Panc1 (cell line): ENCODE measurements around the gene DCAF8. TPM values are rescaled to one million over a fixed set of nuclear protein-coding genes. Genes with fewer than 3 reads are reported as not detected.

Experiments
- ATAC-seq: fragments of 200-7000 bp; cut with Tn5 transposase; 2 replicates; pipeline ENCODE4 v1.9.1; 2020; ENCODE audit warnings: mild to moderate bottlenecking, moderate library complexity
- BruUV-seq: library from RNA; stranded (reverse); fragments of 400-500 nt; replicated peaks from 2 replicates; lab custom pipeline; 2021; lab: Mats Ljungman, UMichigan
- CTCF ChIA-PET: fragments of 300-600 bp; sonication (Branson Sonifier 250); formaldehyde crosslinking; loops from one replicate; lab custom pipeline; 2022; ENCODE audit warnings: antibody characterized with exemption; lab: Charles Lee
- POLR2A ChIA-PET: fragments of 300-600 bp; sonication (Branson Sonifier 250); formaldehyde crosslinking; loops from one replicate; lab custom pipeline; 2022; ENCODE audit warnings: antibody characterized with exemption; lab: Charles Lee
- DNase-seq: peaks from one replicate; pipeline ENCODE4 v3.0.0-alpha.2; 2010; ENCODE audit warnings: low read depth, low spot score
- H3K27ac ChIP-seq: 2 replicates; pipeline ENCODE4 v1.5.1; 2011; ENCODE audit warnings: mild to moderate bottlenecking, low read length, inconsistent platforms
- H3K27me3 ChIP-seq: fragments of 200-500 bp; sonication (Bioruptor generic); 2 replicates; pipeline ENCODE4 v1.6.0; 2014; ENCODE audit warnings: low read length, inconsistent platforms; ENCODE audit not compliant: control insufficient read depth, insufficient read depth
- H3K36me3 ChIP-seq: fragments of 200-500 bp; sonication (Bioruptor generic); 2 replicates; pipeline ENCODE4 v1.5.1; 2014; ENCODE audit warnings: inconsistent platforms, mild to moderate bottlenecking, low read length, moderate library complexity; ENCODE audit not compliant: control insufficient read depth, insufficient read depth
- H3K4me1 ChIP-seq: 2 replicates; pipeline ENCODE4 v1.5.1; 2011; ENCODE audit warnings: inconsistent platforms, mild to moderate bottlenecking, low read length, moderate library complexity; ENCODE audit not compliant: control insufficient read depth, insufficient read depth
- H3K4me3 ChIP-seq, 2 experiments: 2 replicates each; pipeline ENCODE4 v1.5.1; 2011 to 2012; ENCODE audit warnings: low read depth in 2 of 2, low read length in 2 of 2, mild to moderate bottlenecking in 2 of 2, inconsistent platforms in 1 of 2, moderate library complexity in 1 of 2
- H3K9me3 ChIP-seq: fragments of 200-500 bp; sonication (Bioruptor generic); 2 replicates; pipeline ENCODE4 v1.5.1; 2014; ENCODE audit warnings: low read depth, mild to moderate bottlenecking, inconsistent platforms, low read length, moderate library complexity; ENCODE audit not compliant: control insufficient read depth, insufficient read depth
- CTCF ChIP-seq: fragments of 450-650 bp; IDR thresholded peaks from 2 replicates; pipeline ENCODE4 v1.5.1; 2017; ENCODE audit warnings: mild to moderate bottlenecking
- POLR2AphosphoS5 ChIP-seq: IDR thresholded peaks from 2 replicates; pipeline ENCODE4 v1.6.1; 2012; ENCODE audit warnings: mild to moderate bottlenecking, low read depth, low read length, moderate library complexity
- REST ChIP-seq, 2 experiments: IDR thresholded peaks; 2 replicates each; pipeline ENCODE4 v1.6.1; 2011 to 2012; ENCODE audit warnings: low read depth in 2 of 2, control low read depth in 1 of 2, low read length in 1 of 2, mild to moderate bottlenecking in 1 of 2, moderate library complexity in 1 of 2; ENCODE audit not compliant: insufficient read depth in 1 of 2
- SIN3A ChIP-seq: IDR thresholded peaks from 2 replicates; pipeline ENCODE4 v1.6.1; 2012; ENCODE audit warnings: low read depth, mild to moderate bottlenecking, low read length, moderate library complexity, borderline replicate concordance; ENCODE audit not compliant: insufficient read depth
- TCF7L2 ChIP-seq: IDR thresholded peaks from 2 replicates; pipeline ENCODE4 v1.6.1; 2011; ENCODE audit warnings: mild to moderate bottlenecking, low read depth, low read length, inconsistent platforms
- in situ Hi-C: cut with HindIII; loops from 2 replicates; pipeline ENCODE4 v1.10.0; 2016; ENCODE audit warnings: low sequenced_read_pairs, low pct_unique_long_range_greater_than_20kb
- intact Hi-C: fragments of 100-400 bp; cut with micrococcal nuclease; formaldehyde crosslinking; loops from one replicate; pipeline ENCODE4 v1.10.0; 2022; ENCODE audit not compliant: unreplicated experiment
- total RNA-seq: library from RNA; stranded (reverse); gene quantifications from one replicate; pipeline ENCODE4 v1.2.1, GENCODE V29; 2021; ENCODE audit not compliant: unreplicated experiment

The DCAF8 gene
- total RNA-seq, 1 experiment from 2014 or later, result 127 TPM

DNA sequence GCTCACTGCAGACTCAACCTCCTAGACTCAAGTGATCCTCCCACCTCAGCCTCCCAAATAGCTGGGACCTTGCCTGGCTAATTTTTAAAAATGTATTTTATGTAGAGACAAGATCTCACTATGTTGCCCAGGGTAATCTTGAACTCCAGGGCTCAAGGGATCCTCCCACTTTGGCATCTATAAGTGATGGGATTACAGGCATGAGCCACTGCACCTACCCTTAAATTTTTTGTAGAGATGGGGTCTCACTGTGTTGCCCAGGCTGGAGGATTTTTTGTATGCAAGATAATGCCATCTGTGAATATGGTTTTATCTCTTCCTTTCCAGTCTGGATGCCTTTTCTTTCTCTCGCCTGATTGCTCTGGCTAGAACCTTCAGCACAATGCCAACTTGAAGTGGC is 8.7 kb upstream of the DCAF8 start:
- no peak for ATAC-seq
- no peak overlapping the region for H3K27ac ChIP-seq
- no peaks in the 10 kb centered on the region for H3K9me3 ChIP-seq
- no peak for DNase-seq
- H3K4me3 ChIP-seq, result no peak overlapping the region
- no peaks in the 10 kb centered on the region for H3K27me3 ChIP-seq
- in situ Hi-C loops, result no loop called here
- no peaks in the 10 kb centered on the region for H3K36me3 ChIP-seq
- no TSS peak for BruUV-seq
- POLR2A ChIA-PET, result no interaction called here
- no peaks in the 10 kb centered on the region for H3K4me1 ChIP-seq
- CTCF ChIA-PET, result no interaction called here
- intact Hi-C loops, result no loop called here
- TF ChIP-seq REST (IDR thresholded peaks at IDR 0.05; ENCODE audit: insufficient read depth in 1 of 2, low read depth in 2 of 2, low read length in 1 of 2) (no peak), POLR2AphosphoS5 (no peak), CTCF (no peak), SIN3A (no peak), TCF7L2 (no peak)

DNA sequence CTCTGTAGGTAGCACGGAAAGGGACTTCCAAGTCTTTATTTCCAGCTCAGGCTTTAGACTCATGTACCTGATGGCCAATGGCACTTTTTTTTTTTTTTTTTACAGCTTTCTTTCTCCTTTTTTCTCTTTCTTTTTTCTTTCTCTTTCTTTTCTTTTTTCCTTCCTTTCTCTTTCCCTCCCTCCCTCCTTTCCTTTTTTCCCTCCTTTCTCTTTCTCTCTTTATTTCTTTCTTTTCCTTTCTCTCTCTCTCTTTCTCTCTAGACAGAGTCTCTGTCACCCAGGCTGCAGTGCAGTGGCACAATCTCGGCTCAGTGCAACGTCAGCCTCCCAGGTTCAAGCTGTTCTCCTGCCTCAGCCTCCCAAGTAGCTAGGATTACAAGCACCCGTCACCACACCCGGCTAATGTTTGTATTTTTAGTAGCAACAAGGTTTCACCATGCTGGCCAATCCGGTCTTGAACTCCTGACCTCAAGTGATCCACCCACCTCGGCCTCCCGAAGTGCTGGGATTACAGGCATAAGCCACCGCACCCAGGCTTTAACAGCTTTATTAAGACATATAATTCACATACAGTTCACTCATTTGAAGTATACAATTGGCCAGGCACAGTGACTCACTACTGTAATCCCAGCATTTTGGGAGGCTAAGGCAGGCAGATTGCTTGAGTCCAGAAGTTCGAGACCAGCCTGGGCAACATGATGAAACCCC is 5.1 kb upstream of the DCAF8 start:
- no peaks in the 10 kb centered on the region for H3K9me3 ChIP-seq
- H3K36me3 ChIP-seq, result no peaks in the 10 kb centered on the region
- H3K4me1 ChIP-seq, result peaks cover 6% of the 10 kb centered on the region
- H3K27me3 ChIP-seq, result no peaks in the 10 kb centered on the region
- H3K4me3 ChIP-seq, result no peak overlapping the region
- H3K27ac ChIP-seq, result no peak overlapping the region
- no TSS peak for BruUV-seq
- TF ChIP-seq POLR2AphosphoS5 (no peak), REST (IDR thresholded peaks at IDR 0.05; ENCODE audit: insufficient read depth in 1 of 2, low read depth in 2 of 2, low read length in 1 of 2) (no peak)
- ChIA-PET CTCF (no interaction called here), POLR2A (interaction anchor here (0.7 kb wide), 1 partner anchor 17 kb away, joined by 13 read pairs; the partner anchor contains the start of gene PEX19)
- intact Hi-C loops (no loop called here), in situ Hi-C loops (no loop called here)
- no peak for DNase-seq
- ATAC-seq, result no peak
